Prostate gland (tissue), 2 donors: Measurements from ENCODE around the gene ADAM10.

Experiments used
- CTCF ChIP-seq, 4 experiments: fragments of 200-600 bp in 2 of 4; fragments of 450-650 bp in 2 of 4; sonication (generic) in 2 of 4; IDR thresholded peaks; 1 replicate in 3 of 4; 2 replicates in 1 of 4; pipeline ENCODE4 v1.5.1; 2016 to 2019; ENCODE audit warnings: antibody characterized with exemption in 4 of 4, mild to moderate bottlenecking in 2 of 4, moderate library complexity in 2 of 4
- POLR2AphosphoS5 ChIP-seq: sonication (generic); formaldehyde crosslinking; IDR thresholded peaks from one replicate; pipeline ENCODE4 v1.6.1; 2017; ENCODE audit warnings: antibody characterized with exemption

- TF ChIP-seq CTCF (IDR thresholded peaks at IDR 0.05) (no peak), POLR2AphosphoS5 (no peak)
These were observed 210.0 kb downstream of the ADAM10 start for GRCh38 chr15:58539548-58539947.
